ENCODE measurements around the gene CDK8. TPM values are rescaled to one million over a fixed set of nuclear protein-coding genes. Genes with fewer than 3 reads are reported as not detected.

The CDK8 gene
- polyA plus RNA-seq, 1 experiment, result 18.8 TPM

DNA sequence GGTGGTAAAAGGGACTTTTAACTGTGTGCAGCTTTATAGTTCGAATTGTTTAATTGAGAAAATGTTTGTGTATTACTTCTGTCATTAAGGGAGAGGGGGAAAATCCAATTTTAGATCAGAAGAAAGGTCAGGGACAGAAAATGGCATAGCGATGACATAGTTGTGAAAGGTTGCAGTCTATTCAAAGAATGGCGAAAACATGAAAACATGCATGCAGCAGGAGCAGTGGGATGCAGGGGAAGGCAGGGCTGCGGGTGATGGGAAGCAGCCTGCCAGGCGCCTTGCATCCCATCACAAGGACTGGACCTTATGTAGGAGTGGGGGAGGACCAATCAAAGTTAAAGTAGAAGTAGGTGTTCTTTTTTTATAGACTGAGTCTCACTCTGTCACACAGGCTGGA is 125.9 kb downstream of the CDK8 start:
- H3K9me3 ChIP-seq (ENCODE audit: control insufficient read depth, insufficient read depth, low read length), result no peaks in the 10 kb centered on the region
- no peak for DNase-seq (ENCODE audit: low read depth, low spot score)
- POLR2A ChIA-PET, result no interaction called here
- no peak overlapping the region for H3K27ac ChIP-seq (ENCODE audit: low read depth, low read length)
- H3K27me3 ChIP-seq (ENCODE audit: control insufficient read depth, insufficient read depth, low read length), result no peaks in the 10 kb centered on the region
- CTCF ChIA-PET, result no interaction called here
- TF ChIP-seq, protein P1, sequence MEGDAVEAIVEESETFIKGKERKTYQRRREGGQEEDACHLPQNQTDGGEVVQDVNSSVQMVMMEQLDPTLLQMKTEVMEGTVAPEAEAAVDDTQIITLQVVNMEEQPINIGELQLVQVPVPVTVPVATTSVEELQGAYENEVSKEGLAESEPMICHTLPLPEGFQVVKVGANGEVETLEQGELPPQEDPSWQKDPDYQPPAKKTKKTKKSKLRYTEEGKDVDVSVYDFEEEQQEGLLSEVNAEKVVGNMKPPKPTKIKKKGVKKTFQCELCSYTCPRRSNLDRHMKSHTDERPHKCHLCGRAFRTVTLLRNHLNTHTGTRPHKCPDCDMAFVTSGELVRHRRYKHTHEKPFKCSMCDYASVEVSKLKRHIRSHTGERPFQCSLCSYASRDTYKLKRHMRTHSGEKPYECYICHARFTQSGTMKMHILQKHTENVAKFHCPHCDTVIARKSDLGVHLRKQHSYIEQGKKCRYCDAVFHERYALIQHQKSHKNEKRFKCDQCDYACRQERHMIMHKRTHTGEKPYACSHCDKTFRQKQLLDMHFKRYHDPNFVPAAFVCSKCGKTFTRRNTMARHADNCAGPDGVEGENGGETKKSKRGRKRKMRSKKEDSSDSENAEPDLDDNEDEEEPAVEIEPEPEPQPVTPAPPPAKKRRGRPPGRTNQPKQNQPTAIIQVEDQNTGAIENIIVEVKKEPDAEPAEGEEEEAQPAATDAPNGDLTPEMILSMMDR (IDR thresholded peaks at IDR 0.05; ENCODE audit: low read depth, low read length), result no peak
- no peak overlapping the region for H3K4me3 ChIP-seq (ENCODE audit: low read depth, low read length)

DNA sequence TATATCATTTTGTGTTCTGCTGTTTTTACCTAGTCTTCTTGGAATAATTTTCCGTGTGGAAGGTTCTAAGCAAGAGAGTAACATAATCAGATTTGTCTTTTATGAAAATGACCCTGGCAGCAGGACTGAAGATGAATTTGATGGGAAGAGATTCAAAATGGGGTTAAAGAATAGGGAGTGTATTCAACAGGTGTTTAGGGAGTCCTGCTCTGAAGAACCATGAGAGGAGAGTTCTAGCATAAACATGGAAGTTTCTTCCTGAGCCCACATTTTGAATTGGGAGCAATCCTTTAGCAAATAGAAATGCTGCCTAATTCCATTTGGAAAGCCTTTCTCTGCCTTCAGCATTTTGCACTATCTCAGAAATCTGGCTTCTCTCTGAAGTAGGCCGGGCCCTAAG is 127.0 kb downstream of the CDK8 start:
- Histone ChIP-seq H3K4me3 (ENCODE audit: low read depth, low read length) (no peak overlapping the region), H3K27me3 (ENCODE audit: control insufficient read depth, insufficient read depth, low read length) (no peaks in the 10 kb centered on the region), H3K9me3 (ENCODE audit: control insufficient read depth, insufficient read depth, low read length) (no peaks in the 10 kb centered on the region), H3K27ac (ENCODE audit: low read depth, low read length) (no peak overlapping the region)
- POLR2A ChIA-PET, result no interaction called here
- no peak for DNase-seq (ENCODE audit: low read depth, low spot score)
- CTCF ChIA-PET, result no interaction called here
- TF ChIP-seq, protein P1 (IDR thresholded peaks at IDR 0.05; ENCODE audit: low read depth, low read length), result no peak

DNA sequence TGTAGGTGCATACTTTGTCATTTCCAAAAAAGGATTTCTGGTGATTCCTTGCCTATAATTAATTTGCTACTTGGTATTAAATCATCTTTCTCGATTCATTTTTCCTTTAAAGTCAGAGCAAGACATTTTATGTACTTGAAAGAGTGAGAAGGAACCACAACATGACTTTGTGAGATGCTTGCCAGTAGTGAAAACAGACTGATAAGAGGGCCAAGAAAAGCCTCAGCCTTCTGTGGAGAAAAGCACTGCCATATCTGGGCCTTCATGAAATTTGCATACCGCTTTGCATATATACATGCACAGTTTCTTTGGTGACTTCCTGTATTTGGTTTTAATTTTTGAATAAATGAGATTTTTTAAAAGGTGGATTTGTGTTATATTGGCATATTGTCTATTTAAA is 128.4 kb downstream of the CDK8 start:
- Histone ChIP-seq H3K27ac (ENCODE audit: low read depth, low read length) (no peak overlapping the region), H3K27me3 (ENCODE audit: control insufficient read depth, insufficient read depth, low read length) (no peaks in the 10 kb centered on the region), H3K9me3 (ENCODE audit: control insufficient read depth, insufficient read depth, low read length) (no peaks in the 10 kb centered on the region), H3K4me3 (ENCODE audit: low read depth, low read length) (no peak overlapping the region)
- no peak for DNase-seq (ENCODE audit: low read depth, low spot score)
- POLR2A ChIA-PET, result no interaction called here
- TF ChIP-seq, protein P1 (IDR thresholded peaks at IDR 0.05; ENCODE audit: low read depth, low read length), result no peak
- CTCF ChIA-PET, result interaction anchor here (0.6 kb wide), 1 partner anchor 89 kb away, joined by 4 read pairs; no protein-coding TSS in a partner anchor

DNA sequence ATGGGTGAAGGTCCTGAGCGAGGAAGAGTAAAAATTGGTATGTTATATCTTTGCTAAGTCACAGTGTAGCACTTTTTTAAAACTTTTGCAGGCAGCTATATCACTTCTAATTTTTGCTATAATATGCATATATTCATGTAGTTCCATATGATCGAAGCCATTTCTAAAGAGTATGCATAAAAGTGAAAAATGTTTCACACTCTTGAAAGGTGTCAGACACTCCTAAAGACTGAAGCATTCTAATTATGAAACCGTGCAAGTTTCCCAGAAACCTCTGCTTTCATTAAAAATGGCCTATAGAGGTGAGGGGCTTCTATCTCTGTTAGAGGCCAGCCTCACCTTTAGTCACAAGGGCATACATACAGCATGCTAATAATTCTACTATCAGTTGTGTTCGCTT is 128.9 kb downstream of the CDK8 start:
- no peak overlapping the region for H3K27ac ChIP-seq (ENCODE audit: low read depth, low read length)
- TF ChIP-seq, protein P1 (IDR thresholded peaks at IDR 0.05; ENCODE audit: low read depth, low read length), result no peak
- no peaks in the 10 kb centered on the region for H3K27me3 ChIP-seq (ENCODE audit: control insufficient read depth, insufficient read depth, low read length)
- no peak overlapping the region for H3K4me3 ChIP-seq (ENCODE audit: low read depth, low read length)
- POLR2A ChIA-PET, result no interaction called here
- CTCF ChIA-PET, result interaction anchor here (1.0 kb wide), 1 partner anchor 198 kb away, joined by 3 read pairs; no protein-coding TSS in a partner anchor
- no peaks in the 10 kb centered on the region for H3K9me3 ChIP-seq (ENCODE audit: control insufficient read depth, insufficient read depth, low read length)
- no peak for DNase-seq (ENCODE audit: low read depth, low spot score)

DNA sequence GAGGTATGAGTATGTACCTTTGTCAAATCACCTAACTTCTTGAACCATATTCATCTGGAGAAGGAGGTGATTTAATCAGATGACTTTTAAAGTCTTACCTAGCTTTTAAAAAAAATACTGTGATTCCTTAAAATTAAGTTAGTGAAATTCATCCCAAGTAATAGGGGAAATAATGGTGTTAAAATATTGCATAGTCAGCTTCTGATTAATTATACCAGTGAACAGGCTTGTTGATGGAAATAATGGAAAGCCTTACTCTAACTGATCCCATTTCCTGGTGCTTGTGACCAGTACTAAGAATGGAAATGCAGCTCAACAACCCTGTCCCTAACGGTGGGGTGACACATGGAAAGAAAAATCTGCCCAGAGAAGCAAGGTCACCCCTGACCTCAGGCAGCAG is 130.7 kb downstream of the CDK8 start:
- no peak for DNase-seq (ENCODE audit: low read depth, low spot score)
- H3K27me3 ChIP-seq (ENCODE audit: control insufficient read depth, insufficient read depth, low read length), result no peaks in the 10 kb centered on the region
- H3K27ac ChIP-seq (ENCODE audit: low read depth, low read length), result no peak overlapping the region
- no peaks in the 10 kb centered on the region for H3K9me3 ChIP-seq (ENCODE audit: control insufficient read depth, insufficient read depth, low read length)
- ChIA-PET POLR2A (no interaction called here), CTCF (interaction anchor here (0.5 to 1.1 kb wide), 4 partner anchors 9 to 314 kb away, joined by 3 to 5 read pairs (median 4); no protein-coding TSS in a partner anchor)
- TF ChIP-seq, protein P1 (IDR thresholded peaks at IDR 0.05; ENCODE audit: low read depth, low read length), result no peak
- no peak overlapping the region for H3K4me3 ChIP-seq (ENCODE audit: low read depth, low read length)

Data from AG04450 (cell line).